HG03558 (cell line): ENCODE measurements around the gene DGKE.
A peak's percentile ranks its signal among the peaks of the same experiment; 100 is the strongest.

Experiments
- ATAC-seq: cut with Tn5 transposase; IDR thresholded peaks from one replicate; pipeline ENCODE4 v1.9.1; 2021; ENCODE audit warnings: moderate number of reproducible peaks; ENCODE audit not compliant: unreplicated experiment; ENCODE audit errors: extremely low read depth

DGKE gene

DNA sequence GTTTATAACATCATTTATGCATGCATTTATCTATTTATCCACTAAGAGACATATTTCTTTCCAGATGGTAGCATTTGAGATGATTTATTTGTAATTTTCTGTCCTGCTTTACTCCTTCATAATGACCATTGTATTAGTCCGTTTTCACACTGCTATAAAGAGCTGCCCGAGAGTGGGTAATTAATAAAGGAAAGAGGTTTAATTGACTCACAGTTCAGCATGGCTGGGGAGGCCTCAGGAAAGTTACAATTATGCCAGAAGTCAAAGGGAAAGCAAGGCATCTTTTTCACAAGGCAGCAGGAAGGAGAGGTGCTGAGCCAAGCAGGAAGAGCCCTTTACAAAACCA lies 51.3 kb downstream of the DGKE start:
- no peak for ATAC-seq

DNA sequence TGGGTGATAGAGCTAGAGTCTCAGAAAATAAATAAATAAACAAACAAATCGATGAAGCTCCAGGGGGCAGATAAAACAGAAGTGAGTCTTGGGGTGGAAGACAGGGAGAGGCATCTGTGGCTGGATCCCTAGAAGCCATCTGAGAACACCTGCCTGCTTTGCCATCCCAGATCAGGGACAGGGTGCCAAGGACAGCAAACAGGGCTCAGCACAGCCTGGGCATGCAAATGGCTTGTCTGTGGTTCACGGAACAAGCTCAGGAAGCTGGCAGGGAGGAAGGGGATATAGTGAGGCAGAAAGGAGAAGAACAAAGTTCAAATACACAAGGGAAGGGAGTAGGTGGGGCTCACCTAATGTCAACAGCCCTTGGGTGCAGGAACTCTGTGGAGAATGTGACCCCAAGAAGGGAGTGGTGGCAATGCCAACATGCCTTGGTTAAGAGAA lies 52.4 kb downstream of the DGKE start:
- no peak for ATAC-seq

DNA sequence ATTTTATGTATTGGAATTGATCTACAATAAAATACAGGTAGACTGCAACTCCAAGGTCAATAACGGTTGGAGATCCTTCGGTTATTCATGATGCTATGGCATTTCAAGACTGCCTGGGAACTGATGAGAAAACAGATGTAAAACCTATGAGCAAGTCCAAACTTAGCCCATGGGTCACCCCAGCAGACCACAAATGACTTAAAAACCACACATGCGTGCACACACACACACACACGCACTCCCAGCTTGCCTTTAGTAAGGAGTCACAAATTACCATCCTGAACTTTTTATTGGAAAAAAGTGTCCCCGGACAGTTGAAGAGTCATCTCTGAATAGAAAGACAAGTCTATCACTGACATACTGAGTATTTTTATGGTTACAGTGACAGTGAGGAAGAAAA lies 53.2 kb downstream of the DGKE start:
- no peak for ATAC-seq

DNA sequence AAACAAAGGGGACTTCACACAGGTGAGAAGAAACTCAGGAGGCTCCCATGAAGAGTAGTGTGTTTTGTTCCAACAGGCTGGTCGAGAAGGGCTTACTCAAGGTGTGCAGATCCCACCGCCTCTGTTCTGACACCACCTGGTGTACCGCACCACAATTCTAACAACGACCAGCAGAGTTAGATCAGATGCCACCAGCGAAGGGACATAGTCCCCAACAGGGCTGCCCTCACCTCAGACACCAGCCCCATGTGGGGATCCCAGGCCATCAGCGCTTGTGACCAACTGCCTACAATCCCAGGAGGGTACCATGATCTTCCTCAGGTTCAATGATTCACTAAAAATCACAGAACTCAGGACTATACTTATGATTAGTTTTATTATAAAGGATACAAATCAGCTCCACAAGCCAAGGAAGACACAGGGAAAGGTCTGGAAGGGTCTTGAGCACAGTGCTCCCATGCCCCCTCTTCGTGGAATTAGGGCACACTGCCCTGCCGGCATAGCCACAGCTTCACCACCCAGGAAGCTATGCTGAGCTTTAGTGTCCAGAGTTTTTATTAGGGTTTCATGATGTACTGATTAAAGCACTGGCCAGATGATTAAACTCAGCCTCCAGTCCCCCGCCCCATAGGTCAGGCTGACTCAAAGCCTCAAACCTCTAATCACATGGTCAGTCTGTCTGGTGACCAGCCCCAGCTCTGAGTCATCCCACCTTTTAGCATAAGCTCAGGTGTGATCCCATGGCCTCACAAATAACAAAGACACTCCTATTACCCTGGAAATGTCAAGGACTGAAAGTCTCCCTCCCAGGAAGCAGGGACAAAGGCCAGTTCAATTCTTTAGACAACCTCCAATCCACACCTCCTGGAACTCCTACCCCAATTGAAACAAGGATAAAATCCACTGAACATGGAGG lies 53.9 kb downstream of the DGKE start:
- ATAC-seq: no peak

DNA sequence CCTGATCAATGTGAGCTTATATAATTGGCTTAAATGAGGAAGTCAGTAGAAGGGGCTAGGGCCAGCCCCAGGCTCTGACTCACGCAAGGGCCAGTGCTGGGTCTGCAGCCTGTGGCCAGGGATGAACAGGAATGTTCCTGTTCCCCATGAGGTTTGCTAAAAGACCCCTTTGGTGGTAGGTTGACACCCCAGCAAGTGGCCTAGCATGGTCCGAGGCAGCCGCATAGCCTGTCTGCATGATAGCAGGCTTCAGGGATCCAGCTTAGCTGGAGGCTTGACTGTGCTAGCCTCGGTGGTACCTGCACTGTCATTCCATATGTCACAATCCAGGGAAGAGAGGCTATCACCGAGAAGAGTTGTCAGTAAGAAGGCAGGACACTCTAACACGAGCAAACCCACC lies 56.4 kb downstream of the DGKE start:
- no peak for ATAC-seq

DNA sequence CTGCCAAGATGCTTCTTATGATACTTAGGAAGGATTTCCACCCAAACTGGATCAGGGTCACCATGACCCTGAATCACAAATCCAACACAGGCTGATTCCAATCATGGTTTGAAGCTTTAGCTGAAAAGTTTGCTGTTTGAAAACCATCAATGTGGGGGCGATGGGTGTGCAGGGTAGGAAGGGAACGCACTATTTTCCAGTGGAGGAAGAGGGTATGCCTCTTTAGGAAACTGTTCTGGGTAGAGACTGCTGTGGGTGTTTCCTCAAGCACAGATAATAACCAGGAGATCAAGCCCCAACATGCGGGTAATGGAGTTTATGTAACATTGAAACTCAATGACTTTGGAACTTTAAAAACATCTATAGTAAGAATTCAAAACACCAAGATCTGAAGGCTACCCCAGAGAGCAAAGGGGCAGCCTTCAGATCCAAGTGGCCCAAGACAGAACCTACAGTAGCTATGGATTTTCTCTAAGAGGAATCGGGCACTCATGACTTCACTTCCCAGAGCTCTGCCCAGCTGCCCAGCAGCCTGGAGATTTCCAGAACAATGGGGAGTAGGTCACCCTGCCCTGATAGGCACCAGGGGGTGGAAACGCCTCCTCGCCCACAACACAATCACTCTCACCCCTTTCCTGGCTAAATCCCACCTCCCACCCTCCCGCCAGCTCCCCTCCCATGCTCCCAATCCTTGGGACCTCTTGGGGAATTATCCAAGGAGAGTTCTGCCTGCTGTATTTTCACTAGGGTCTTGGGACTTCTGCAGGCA lies 57.1 kb downstream of the DGKE start:
- no peak for ATAC-seq

DNA sequence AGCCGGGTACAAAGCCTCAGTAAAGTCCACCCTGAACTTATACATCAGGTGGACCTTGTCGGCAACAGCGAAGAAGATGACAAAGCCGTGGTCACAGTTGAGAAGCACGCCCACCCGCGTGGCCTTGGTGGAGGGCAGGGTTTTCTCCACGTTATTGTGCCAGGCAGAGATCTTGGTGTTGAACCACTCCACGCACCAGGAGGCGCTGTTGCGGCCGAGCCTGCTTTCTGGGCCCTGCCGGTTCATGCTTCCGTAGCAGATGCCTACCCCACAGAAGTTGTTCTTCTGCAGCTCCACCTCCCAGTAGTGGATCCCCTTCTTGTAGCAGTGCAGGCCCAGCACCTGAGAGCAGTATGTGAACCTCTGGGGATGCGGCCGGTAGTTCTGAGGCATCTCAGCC lies 57.8 kb downstream of the DGKE start:
- no peak for ATAC-seq

DNA sequence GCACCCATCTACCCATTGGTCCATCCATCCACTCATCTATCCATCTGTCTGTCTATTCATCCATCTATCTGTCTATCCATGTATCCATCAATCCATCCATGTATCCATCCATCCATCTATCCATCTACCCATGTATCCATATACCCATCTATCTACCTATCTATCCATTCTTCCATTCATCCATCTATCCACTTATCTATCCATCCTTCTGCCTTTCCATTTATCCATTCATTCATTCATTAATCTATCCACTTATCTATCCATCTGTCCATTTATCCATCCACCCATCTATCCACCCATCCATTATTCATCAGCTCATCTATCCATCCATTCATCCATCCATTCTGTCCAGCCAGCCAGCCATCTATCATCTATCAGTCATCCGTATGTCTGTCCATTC lies 58.4 kb downstream of the DGKE start:
- ATAC-seq: no peak

DNA sequence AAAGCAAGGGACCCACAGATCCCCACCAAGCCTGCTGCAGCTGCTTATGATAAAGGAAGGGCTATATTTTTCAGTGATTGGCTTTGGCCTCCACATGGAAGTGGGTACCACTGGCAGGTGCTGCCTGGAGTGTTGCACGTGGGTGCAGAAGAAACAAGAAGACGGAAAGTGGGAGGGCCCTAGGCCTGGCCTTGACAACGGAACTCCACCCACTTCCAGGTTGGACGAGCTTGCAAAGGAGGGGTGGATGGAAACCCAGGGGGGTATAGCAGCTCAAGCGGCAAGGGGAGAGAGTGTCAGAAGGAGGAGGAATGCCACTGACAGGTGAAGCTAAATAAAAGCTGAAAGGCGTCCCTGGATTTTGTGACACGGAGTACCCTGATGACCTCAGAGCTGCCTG lies 59.6 kb downstream of the DGKE start:
- ATAC-seq: no peak

DNA sequence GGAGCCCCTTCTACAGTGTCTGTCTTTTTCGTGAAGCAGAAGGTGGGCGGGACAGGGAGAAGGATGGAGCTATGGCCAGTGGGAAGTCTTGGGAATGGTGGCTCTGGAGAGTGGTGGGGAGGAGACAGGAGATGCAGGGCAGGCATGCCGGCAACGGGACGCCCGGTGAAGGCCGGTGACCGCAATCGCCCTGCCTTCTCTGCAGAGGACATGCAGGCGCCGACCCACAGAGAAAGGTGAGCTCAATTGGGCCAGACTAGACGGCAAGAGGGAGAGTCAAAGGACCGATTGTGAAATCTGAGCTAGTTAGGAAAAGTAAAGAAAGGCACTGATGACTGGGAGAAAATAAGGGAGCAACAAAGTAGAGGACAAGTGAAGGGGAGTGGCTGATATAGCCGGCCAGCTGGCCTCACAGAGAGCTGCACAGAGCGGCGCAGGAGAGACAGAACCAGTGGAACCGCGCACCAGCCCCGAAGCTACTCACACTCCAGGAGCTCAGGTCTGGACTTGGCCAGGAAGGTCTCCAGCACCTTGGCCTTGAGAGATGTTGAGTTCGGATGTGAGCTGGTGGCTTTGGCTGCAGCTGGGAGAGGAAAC lies 61.0 kb downstream of the DGKE start:
- ATAC-seq: no peak

DNA sequence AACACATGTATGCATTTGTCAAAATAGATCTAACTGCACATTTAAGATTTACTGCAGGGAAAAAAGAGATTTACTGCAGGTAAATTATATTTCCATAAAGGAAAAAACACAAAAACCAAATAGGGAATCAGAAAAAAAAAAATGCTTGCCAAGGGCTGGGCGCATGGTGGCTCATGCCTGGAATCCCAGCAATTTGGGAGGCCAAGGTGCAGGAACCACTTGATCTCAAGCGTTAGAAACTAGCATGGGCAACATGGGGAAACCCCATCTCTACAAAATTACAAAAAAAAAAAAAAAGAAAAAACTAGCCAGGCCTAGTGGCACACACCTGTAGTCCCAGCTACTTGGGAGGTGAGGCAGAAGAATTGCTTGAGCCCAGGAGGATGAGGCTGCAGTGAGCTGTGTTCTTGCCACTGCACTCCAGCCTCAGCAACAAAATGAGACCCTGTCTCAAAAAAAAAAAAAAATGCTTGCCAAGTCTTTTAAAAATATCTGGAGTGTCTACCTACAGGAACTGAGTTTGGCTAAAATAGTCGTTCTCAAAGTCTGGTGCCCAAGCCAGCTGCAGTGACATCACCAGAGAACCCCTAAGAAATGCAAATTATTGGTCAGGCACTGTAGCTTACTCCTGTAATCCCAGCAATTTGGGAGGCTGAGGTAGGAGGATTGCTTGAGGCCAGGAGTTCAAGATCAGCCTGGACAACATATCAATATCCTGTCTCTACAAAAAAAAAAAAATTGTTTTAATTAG lies 62.4 kb downstream of the DGKE start:
- no peak for ATAC-seq

DNA sequence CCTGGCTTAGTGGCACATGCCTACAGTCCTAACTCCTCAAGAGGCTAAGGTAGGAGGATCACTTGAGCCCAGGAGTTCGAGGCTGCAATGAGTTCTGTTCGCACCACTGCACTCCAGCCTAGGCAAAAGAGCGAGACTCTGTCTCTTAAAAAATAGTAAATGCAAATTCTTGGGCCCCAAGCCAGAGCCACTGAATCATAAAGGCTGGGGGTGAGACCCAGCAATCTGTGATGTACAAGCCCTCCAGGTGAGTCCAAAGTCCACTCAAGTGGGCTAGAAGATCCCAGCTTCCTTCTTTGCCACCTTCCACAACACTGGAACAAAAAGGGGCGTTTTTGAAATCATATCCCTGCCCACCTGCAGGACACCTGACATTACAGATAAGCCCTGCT lies 63.0 kb downstream of the DGKE start:
- no peak for ATAC-seq

DNA sequence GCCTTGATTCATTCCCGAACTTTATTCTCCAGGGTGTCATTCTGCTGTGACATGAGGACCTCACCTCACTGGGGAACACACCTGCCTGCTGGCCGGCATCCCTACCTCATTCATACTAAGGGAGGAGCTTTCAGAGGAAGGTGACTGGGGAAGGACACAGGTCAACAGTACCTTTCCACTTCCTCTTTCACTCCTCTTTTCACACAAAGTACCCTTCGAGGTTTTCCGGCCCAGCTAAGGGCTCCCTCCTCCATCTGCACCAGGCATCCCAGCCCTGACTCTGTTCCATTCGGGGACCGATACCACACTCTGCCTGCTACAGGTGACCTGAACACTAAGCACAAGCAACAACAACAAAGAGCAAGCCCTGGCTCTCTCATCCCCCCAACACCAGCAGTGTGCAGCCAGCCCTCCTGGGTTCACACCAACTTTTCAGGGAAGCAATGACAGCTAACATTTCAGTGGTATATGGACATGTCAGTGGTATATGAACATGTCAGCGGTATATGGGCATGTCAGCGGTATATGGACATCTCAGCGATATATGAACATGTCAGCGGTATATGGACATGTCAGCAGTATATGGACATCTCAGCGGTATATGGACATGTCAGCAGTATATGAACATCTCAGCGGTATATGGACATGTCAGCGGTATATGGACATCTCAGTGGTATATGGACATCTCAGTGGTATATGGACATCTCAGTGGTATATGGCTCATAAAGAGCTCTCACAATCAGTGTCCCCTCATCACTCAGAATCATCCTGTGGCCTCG lies 63.9 kb downstream of the DGKE start:
- no peak for ATAC-seq

DNA sequence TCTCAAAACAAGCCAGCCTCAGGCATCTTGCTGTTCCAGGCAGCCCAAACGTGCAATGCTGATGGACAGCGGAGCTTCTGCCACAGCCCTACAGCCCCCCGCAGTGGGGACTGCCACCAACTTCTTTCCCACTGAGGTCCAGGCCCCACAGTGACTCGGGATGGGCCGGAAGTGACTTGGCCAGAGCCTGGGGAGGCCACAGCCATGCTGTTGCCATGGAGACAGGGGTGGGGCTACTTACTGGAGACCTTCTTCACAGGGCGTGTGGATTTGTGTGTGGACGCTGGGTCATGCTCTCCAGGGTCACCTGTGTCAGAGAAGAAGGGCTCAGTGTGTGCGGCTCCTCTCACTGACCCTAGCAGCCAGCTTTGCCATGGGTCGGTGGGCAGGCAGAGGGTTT lies 64.9 kb downstream of the DGKE start:
- ATAC-seq: no peak

DNA sequence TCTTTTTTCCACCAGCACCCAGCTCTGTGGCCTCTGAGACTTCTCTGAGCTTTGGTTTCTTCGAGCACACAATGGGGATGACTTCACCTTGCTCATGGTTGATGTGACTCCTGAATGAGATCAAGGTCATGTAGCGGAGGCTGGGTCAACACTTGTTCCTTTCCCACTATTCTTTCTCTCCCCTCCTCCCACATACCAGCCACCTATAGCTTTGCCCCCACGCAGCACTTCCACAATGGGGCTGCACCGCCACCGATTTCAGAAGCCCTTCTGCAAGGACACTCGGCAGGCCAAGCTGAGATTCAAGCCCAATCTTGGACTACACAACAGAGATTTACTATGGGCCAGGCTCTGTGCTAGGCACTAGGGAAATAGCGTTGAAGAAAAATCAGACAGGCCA lies 65.5 kb downstream of the DGKE start:
- no peak for ATAC-seq

DNA sequence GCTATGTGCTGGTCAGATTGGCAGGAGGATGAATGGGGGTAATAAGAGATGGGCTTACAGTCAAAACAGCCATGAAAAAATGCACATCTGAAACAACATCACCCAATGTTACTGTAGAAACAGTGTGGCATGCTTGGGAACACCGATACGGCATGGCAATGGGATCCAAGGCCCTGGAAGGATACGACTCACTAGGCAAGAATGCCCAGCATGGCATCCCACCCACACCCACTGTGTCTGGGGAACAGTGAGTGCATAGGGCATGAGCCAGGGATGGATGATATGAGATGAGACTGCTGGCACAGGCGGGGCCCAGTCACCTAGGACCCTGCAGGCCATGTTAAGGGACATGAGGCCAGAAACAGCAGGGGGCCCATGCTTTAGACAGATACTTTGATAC lies 68.4 kb downstream of the DGKE start:
- ATAC-seq: no peak

DNA sequence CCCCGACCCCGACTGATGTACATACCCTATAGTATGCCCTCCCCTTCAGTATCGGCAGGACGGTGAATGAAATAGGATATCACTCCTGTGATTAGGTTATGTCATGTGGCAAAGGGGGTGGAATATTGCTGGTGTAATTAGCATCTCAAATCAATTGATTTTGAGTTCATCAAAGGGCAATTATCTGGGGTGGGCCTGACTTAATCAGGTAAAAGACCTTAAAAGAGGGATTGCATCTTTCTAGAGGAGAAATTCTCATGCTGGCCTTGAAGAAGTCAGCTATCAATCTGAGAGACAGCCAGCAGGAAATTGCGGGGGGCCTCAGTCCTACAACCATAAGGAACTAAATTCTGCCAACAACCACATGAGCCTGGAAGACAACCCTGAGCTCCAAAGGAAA lies 69.6 kb downstream of the DGKE start:
- no peak for ATAC-seq

DNA sequence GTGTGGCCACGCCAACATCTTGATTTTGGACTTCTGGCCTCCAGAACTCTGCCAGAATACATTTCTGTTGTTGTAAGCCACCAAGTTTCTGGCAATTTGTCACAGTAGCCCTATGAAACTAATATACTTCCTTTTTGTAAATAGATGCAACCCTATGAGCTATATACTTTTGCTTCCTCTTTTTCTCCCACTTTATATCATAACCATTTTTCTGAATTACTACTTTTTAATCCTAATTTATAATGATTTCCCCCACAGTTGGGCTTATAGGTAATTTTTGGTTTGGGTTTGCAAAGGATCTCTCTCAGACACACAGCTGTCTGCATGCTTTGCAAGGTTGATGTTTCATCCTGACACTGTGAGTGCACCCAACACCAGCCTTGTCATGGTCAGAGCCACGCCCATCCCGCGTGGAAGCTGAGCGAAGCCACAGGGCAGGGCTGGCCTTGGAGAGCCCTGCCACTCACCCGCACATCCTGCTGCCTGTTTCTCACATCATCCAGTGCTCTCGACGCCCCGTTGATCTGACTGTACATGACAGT lies 74.1 kb downstream of the DGKE start:
- ATAC-seq: peak; percentile 65

DNA sequence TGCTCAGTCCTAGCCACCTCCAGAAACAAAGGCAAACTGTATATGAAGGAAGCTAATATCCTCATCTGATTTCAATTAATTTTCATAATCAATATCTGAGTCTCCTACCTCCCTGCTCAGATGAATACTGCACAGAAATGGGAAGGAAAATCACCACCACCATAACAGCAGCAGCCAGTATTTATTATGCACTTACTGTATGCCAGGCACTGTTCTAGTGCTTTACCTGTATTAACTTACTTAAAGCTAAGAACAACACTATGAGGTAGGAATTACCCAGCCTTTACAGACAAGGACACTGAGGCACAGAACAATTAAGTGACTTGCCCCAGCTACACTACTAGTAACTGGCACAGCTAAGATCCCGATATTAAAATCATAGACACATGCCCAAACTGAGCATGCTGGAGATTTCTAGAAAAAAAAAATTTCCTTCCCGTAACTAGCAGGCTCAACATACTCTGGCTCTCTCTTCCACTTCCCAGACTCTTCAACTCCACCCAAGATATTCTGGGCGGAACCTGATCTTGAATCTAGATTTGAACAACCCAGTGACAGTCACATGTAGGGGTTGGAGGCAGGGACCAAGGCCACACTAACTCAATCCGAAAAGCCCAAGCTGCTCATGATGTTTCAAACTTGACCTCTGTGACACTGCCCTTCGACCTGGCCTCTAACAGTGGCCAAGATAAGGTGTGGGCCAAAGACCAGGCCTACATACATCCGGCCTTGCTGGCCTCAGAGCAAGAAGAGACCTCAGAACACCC lies 76.0 kb downstream of the DGKE start:
- no peak for ATAC-seq
